GM21576 (cell line): ENCODE measurements around the gene OR4K1.
"Not testable (repeated sequence)": the region's sequence is repeated elsewhere in the genome, so short reads cannot be mapped to it uniquely, and the experiment has no call there.

Experiments
- ATAC-seq: cut with Tn5 transposase; IDR thresholded peaks from one replicate; pipeline ENCODE4 v1.9.1; 2021; ENCODE audit warnings: mild to moderate bottlenecking, moderate library complexity; ENCODE audit not compliant: unreplicated experiment

OR4K1 gene

GRCh38 chr14:19930617-19931016 is at the start of gene OR4K1:
TSS of gene OR4K1 (plus strand) at chr14:19930917. CDS start at chr14:19935667, 4,750 bp downstream.
- ATAC-seq = no peak

GRCh38 chr14:19895282-19895681 is 35.4 kb upstream of the OR4K1 start:
- no peak for ATAC-seq

GRCh38 chr14:19900999-19901398 is 29.7 kb upstream of the OR4K1 start:
- ATAC-seq = no peak

- no peak for ATAC-seq
Observed at GRCh38 chr14:19902409-19902808, 28.3 kb upstream of the OR4K1 start.

- no peak for ATAC-seq
Observed at GRCh38 chr14:19906665-19907064, 24.1 kb upstream of the OR4K1 start.

- no peak for ATAC-seq
Observed at GRCh38 chr14:19911114-19911513, 19.6 kb upstream of the OR4K1 start.

GRCh38 chr14:19917243-19917642 is 13.5 kb upstream of the OR4K1 start:
- ATAC-seq = no peak

- ATAC-seq = no peak
Observed at GRCh38 chr14:19917955-19918518, 12.7 kb upstream of the OR4K1 start.

- ATAC-seq = no peak
Observed at GRCh38 chr14:19918553-19919264, 12.0 kb upstream of the OR4K1 start.

GRCh38 chr14:19920021-19920657 is 10.6 kb upstream of the OR4K1 start, which contains the start of gene OR4K5:
TSS of gene OR4K5 (plus strand) at chr14:19920607. CDS start at chr14:19920607, 0 bp downstream.
- ATAC-seq = no peak

- ATAC-seq = no peak
Observed at GRCh38 chr14:19941668-19942067, 11.0 kb downstream of the OR4K1 start.

GRCh38 chr14:19947413-19948090 is 16.8 kb downstream of the OR4K1 start:
- no peak for ATAC-seq

- no peak for ATAC-seq
Observed at GRCh38 chr14:19949218-19949617, 18.5 kb downstream of the OR4K1 start.

GRCh38 chr14:19969735-19970134 is 39.0 kb downstream of the OR4K1 start:
- not testable (repeated sequence) for ATAC-seq

- ATAC-seq = no peak
Observed at GRCh38 chr14:19974844-19975243, 44.1 kb downstream of the OR4K1 start.

- no peak for ATAC-seq
Observed at GRCh38 chr14:19975291-19975690, 44.6 kb downstream of the OR4K1 start, which contains the start of gene OR4K15. TSS of gene OR4K15 (plus strand) at chr14:19975591. CDS start at chr14:19975591, 0 bp downstream.
